ENCODE data around the gene SARDH.

SARDH gene

DNA sequence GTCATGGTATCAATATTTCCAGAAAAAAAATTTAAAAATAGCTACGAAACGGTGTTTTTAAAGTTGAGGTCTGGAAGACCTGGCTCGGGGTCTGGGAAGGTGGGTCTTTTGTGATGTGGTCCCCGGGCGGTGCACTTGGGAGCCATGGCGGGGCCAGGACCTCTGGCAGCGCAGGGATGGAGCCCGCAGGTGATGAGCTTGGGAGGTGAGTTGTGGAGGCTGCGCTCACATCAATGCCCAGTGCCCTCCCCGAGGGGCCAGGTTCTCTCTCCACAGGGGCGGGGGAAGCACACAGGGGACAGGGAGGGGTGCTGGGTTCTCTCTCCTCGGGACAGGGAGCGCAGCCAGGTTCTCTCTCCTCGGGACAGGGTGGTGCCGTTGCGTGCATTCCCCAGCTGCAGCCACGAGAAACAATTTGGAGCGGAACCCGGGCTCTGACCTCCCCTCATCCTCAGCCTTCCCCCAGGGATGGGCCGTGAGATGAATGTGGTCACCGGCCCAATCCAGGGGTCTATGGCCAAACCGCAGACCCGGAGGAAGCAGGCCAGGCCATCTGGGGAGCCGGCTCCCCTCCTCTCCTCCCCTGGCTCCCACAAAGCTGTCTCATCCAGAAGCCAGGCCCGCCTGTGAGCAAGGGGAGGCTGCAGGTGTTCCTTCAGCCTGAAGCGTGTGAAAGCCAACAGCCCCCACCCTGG is 76.2 kb downstream of the SARDH start:
- Histone ChIP-seq H3K9ac (ENCODE audit: low read depth, low read length) (no peak overlapping the region), H3K79me2 (ENCODE audit: insufficient read depth, low read length) (no peaks in the 10 kb centered on the region), H3K4me1 (ENCODE audit: insufficient read depth, low read length) (no peaks in the 10 kb centered on the region), H2AFZ (ENCODE audit: low read depth, low read length) (no peak overlapping the region), H3K27ac (ENCODE audit: low read length) (no peak overlapping the region), H3K36me3 (ENCODE audit: insufficient read depth, low read length) (no peaks in the 10 kb centered on the region), H3K4me2 (ENCODE audit: insufficient read depth, low read length) (no peak overlapping the region), H3K4me3 (ENCODE audit: low read depth in 1 of 2, low read length in 2 of 2) (no peak overlapping the region), H3K9me3 (ENCODE audit: insufficient read depth, low read length, severe bottlenecking) (no peaks in the 10 kb centered on the region), H4K20me1 (ENCODE audit: insufficient read depth, low read length) (no peaks in the 10 kb centered on the region), H3K27me3 (ENCODE audit: insufficient read depth, low read length, poor library complexity) (no peaks in the 10 kb centered on the region)
- ATAC-seq (ENCODE audit: insufficient read depth, low read depth) (no peak), DNase-seq (no peak)
- TF ChIP-seq EZH2 (IDR thresholded peaks at IDR 0.05; ENCODE audit: borderline replicate concordance, low read depth, low read length, severe bottlenecking) = no peak
- TF ChIP-seq, protein P1, sequence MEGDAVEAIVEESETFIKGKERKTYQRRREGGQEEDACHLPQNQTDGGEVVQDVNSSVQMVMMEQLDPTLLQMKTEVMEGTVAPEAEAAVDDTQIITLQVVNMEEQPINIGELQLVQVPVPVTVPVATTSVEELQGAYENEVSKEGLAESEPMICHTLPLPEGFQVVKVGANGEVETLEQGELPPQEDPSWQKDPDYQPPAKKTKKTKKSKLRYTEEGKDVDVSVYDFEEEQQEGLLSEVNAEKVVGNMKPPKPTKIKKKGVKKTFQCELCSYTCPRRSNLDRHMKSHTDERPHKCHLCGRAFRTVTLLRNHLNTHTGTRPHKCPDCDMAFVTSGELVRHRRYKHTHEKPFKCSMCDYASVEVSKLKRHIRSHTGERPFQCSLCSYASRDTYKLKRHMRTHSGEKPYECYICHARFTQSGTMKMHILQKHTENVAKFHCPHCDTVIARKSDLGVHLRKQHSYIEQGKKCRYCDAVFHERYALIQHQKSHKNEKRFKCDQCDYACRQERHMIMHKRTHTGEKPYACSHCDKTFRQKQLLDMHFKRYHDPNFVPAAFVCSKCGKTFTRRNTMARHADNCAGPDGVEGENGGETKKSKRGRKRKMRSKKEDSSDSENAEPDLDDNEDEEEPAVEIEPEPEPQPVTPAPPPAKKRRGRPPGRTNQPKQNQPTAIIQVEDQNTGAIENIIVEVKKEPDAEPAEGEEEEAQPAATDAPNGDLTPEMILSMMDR (IDR thresholded peaks at IDR 0.05; ENCODE audit: borderline replicate concordance, extremely low read depth, low read length, poor library complexity, severe bottlenecking) = no peak

DNA sequence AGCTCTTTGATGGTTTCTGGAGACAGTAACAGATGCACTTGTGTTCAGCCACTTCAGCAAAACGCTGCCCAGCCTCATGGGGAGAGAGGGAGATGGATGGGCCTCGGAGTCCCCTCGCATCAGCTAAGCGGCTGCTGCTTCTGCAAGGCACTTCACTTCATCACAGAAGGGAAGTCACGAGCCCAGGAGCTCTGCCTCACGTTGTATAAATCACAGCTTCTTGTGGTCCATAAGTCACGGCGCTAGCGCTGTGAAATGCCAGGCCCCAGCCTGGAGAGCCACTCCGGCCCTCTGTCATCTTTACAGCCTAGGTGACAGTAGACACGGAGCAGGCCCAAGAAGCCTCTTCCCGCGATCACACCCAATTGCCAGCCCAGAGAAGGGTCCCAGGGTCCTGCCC is 78.6 kb downstream of the SARDH start:
- Histone ChIP-seq H3K27me3 (ENCODE audit: insufficient read depth, low read length, poor library complexity) (no peaks in the 10 kb centered on the region), H3K4me2 (ENCODE audit: insufficient read depth, low read length) (no peak overlapping the region), H3K4me3 (ENCODE audit: low read depth in 1 of 2, low read length in 2 of 2) (no peak overlapping the region), H3K79me2 (ENCODE audit: insufficient read depth, low read length) (no peaks in the 10 kb centered on the region), H2AFZ (ENCODE audit: low read depth, low read length) (no peak overlapping the region), H3K9me3 (ENCODE audit: insufficient read depth, low read length, severe bottlenecking) (no peaks in the 10 kb centered on the region), H3K9ac (ENCODE audit: low read depth, low read length) (no peak overlapping the region), H3K36me3 (ENCODE audit: insufficient read depth, low read length) (no peaks in the 10 kb centered on the region), H4K20me1 (ENCODE audit: insufficient read depth, low read length) (no peaks in the 10 kb centered on the region), H3K4me1 (ENCODE audit: insufficient read depth, low read length) (no peaks in the 10 kb centered on the region), H3K27ac (ENCODE audit: low read length) (no peak overlapping the region)
- ATAC-seq (ENCODE audit: insufficient read depth, low read depth) (no peak), DNase-seq (no peak)
- TF ChIP-seq, protein P1 (IDR thresholded peaks at IDR 0.05; ENCODE audit: borderline replicate concordance, extremely low read depth, low read length, poor library complexity, severe bottlenecking) = no peak
- no peak for TF ChIP-seq EZH2 (IDR thresholded peaks at IDR 0.05; ENCODE audit: borderline replicate concordance, low read depth, low read length, severe bottlenecking)

DNA sequence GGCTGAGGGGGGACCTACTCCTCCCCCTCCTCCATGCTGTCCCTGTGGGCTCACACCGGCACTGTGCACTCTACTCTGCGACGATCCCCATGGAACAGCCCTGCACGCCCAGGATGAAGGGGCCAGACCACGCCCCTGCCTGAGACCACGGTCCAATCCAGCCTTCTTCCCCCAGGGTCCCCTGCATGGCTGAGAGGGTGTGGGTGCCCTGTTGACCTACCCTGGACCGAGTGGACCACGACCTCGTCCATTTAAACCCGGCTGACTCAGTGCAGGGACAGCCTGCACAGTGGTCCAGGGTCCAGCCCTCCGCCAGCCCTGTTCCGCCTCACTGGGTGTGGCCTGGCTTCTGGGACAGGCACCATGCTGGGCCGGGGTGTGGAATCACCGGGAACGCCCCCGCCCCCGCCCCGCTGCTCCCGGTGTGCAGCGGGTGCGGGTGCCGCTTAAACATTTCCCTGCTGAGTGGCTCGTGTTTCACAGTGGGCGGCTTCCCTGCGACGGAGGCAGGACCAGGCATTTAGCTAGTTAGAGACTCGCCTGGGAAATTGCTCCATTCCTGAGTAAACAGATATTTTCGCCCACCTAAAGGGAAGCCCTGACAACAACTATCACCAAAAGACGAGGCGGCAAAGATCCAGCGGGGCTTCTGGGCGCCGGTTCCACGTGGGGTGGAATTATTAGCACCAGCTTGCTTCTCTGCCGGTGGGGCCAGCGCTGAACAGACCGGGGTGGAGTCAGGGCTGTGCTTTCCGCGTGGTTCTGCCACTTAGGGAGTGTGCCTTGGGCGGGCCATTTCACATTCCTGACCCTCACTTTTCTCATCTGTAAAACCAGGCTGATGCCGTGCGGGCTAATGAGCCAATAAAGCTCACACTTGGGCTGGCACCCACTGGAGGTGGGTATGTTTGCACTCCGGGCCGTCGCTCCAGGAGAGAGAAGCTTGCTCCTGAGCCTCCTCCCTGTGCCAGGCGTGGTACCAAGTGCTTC is 79.4 kb downstream of the SARDH start:
- no peaks in the 10 kb centered on the region for H3K36me3 ChIP-seq (ENCODE audit: insufficient read depth, low read length)
- no peaks in the 10 kb centered on the region for H3K4me1 ChIP-seq (ENCODE audit: insufficient read depth, low read length)
- no peak overlapping the region for H3K4me3 ChIP-seq (ENCODE audit: low read depth in 1 of 2, low read length in 2 of 2)
- no peak overlapping the region for H3K4me2 ChIP-seq (ENCODE audit: insufficient read depth, low read length)
- no peaks in the 10 kb centered on the region for H4K20me1 ChIP-seq (ENCODE audit: insufficient read depth, low read length)
- no peak overlapping the region for H3K9ac ChIP-seq (ENCODE audit: low read depth, low read length)
- no peaks in the 10 kb centered on the region for H3K27me3 ChIP-seq (ENCODE audit: insufficient read depth, low read length, poor library complexity)
- DNase-seq = no peak
- H3K79me2 ChIP-seq (ENCODE audit: insufficient read depth, low read length) = no peaks in the 10 kb centered on the region
- H2AFZ ChIP-seq (ENCODE audit: low read depth, low read length) = no peak overlapping the region
- no peak overlapping the region for H3K27ac ChIP-seq (ENCODE audit: low read length)
- TF ChIP-seq, protein P1 (IDR thresholded peaks at IDR 0.05; ENCODE audit: borderline replicate concordance, extremely low read depth, low read length, poor library complexity, severe bottlenecking) = no peak
- TF ChIP-seq EZH2 (IDR thresholded peaks at IDR 0.05; ENCODE audit: borderline replicate concordance, low read depth, low read length, severe bottlenecking) = no peak
- H3K9me3 ChIP-seq (ENCODE audit: insufficient read depth, low read length, severe bottlenecking) = no peaks in the 10 kb centered on the region
- no peak for ATAC-seq (ENCODE audit: insufficient read depth, low read depth)
